Uterus (tissue), 4 donors: ENCODE data around the gene TLCD3B. TPM values are rescaled to one million over a fixed set of nuclear protein-coding genes. Genes with fewer than 3 reads are reported as not detected.

Experiments
- DNase-seq, 2 donors: peaks; one replicate each; pipeline ENCODE4 v3.0.0-alpha.2; 2019 to 2020
- H3K27ac ChIP-seq, 2 donors: fragments of 200-600 bp; sonication (generic); 1 replicate in 1 of 2; 2 replicates in 1 of 2; pipeline ENCODE4 v1.5.1; 2016 to 2018
- H3K27me3 ChIP-seq, 2 donors: fragments of 200-600 bp; sonication (generic); one replicate each; pipeline ENCODE4 v1.5.1; 2018 to 2019; ENCODE audit warnings: control low read depth in 1 of 2
- H3K36me3 ChIP-seq, 2 donors: fragments of 200-600 bp; sonication (generic); one replicate each; pipeline ENCODE4 v1.5.1; 2019; ENCODE audit warnings: control low read depth in 1 of 2
- H3K4me1 ChIP-seq, 2 donors: fragments of 200-600 bp; sonication (generic); one replicate each; pipeline ENCODE4 v1.5.1; 2018 to 2019; ENCODE audit warnings: control low read depth in 1 of 2
- H3K4me3 ChIP-seq, 2 donors: fragments of 200-600 bp; sonication (generic); 1 replicate in 1 of 2; 2 replicates in 1 of 2; pipeline ENCODE4 v1.5.1; 2018 to 2019; ENCODE audit warnings: mild to moderate bottlenecking in 1 of 2
- H3K9me3 ChIP-seq, 2 donors: fragments of 200-600 bp; sonication (generic); one replicate each; pipeline ENCODE4 v1.5.1; 2019; ENCODE audit warnings: control low read depth in 1 of 2
- POLR2A ChIP-seq, 2 donors: fragments of 450-650 bp; IDR thresholded peaks; one replicate each; pipeline ENCODE4 v1.6.1; 2016; ENCODE audit warnings: antibody characterized with exemption in 2 of 2, mild to moderate bottlenecking in 1 of 2, moderate library complexity in 1 of 2
- intact Hi-C: fragments of 100-400 bp; cut with DNase I; formaldehyde crosslinking; loops from one replicate; pipeline ENCODE4 v1.15.1; 2023; ENCODE audit warnings: low total_unique reads
- total RNA-seq, 4 donors: library from RNA; depleted of rRNA in 3 of 4; stranded (reverse); fragments of >200 nt in 3 of 4; gene quantifications; one replicate each; pipeline versions ENCODE4 v1.1.0 to v1.2.4, GENCODE V29; 2014 to 2023
- TF ChIP-seq, protein P1 (sequence below), 4 experiments: fragments of 200-600 bp in 2 of 4; fragments of 450-650 bp in 2 of 4; sonication (generic) in 2 of 4; IDR thresholded peaks; one replicate each; pipeline ENCODE4 v1.5.1; 2016 to 2019; ENCODE audit warnings: antibody characterized with exemption in 4 of 4, mild to moderate bottlenecking in 2 of 4, moderate library complexity in 1 of 4
- donor health status: DM: yes; HTN: yes; CAD: no.

The TLCD3B gene
- total RNA-seq, 4 donors from 2014 or later = 0.62 TPM; not detected in 3

DNA sequence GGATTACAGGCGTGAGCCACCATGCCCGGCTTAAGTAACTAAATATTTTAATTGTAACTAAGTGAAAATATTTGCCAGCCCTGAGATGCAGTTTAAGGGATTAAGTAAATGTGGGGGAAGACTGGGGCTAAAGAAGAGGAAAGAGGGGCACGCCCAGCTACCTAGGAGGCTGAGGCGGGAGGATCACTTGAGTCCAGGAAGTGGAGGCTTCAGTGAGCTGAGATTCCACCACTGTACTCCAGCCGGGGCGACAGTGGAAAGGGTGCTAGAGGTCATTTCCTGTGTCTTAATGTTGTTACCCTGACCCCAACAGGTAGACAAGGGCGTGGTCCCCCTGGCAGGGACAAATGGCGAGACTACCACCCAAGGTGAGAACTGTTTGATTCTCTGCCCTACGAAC lies 37.3 kb upstream of the TLCD3B start:
- intact Hi-C loops = no loop called here
- Histone ChIP-seq H3K9me3 (no peaks in the 10 kb centered on the region), H3K36me3 (no peaks in the 10 kb centered on the region), H3K4me1 (peaks cover 13 to 37% of the 10 kb centered on the region in 2 donors), H3K27ac (peak overlapping the region; percentile 9 to 43), H3K27me3 (no peaks in the 10 kb centered on the region), H3K4me3 (no peak overlapping the region)
- TF ChIP-seq, protein P1, sequence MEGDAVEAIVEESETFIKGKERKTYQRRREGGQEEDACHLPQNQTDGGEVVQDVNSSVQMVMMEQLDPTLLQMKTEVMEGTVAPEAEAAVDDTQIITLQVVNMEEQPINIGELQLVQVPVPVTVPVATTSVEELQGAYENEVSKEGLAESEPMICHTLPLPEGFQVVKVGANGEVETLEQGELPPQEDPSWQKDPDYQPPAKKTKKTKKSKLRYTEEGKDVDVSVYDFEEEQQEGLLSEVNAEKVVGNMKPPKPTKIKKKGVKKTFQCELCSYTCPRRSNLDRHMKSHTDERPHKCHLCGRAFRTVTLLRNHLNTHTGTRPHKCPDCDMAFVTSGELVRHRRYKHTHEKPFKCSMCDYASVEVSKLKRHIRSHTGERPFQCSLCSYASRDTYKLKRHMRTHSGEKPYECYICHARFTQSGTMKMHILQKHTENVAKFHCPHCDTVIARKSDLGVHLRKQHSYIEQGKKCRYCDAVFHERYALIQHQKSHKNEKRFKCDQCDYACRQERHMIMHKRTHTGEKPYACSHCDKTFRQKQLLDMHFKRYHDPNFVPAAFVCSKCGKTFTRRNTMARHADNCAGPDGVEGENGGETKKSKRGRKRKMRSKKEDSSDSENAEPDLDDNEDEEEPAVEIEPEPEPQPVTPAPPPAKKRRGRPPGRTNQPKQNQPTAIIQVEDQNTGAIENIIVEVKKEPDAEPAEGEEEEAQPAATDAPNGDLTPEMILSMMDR (IDR thresholded peaks at IDR 0.05) = no peak
- TF ChIP-seq POLR2A (IDR thresholded peaks at IDR 0.05) = no peak
- no peak for DNase-seq

DNA sequence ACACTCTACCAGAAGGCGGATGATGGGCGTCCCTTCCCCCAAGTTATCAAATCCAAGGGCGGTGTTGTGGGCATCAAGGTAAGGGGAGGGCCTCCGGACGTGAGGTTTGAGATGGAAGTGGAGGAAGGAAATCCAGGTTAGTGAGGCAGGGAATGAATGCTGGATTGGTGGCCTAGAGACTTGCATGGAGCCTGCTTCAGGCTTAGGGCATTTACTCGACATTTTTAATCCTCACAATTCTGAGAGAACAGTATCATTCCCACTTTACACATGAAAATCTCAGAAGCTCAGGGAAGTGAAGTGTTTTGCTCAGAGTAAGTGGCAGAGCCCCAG lies 36.5 kb upstream of the TLCD3B start:
- DNase-seq = no peak
- no peaks in the 10 kb centered on the region for H3K27me3 ChIP-seq
- intact Hi-C loops = no loop called here
- H3K4me3 ChIP-seq = peak overlapping the region in 1 of 2 donors; percentile 81
- H3K27ac ChIP-seq = peak overlapping the region; percentile 97 to 99
- TF ChIP-seq, protein P1 (IDR thresholded peaks at IDR 0.05) = no peak
- TF ChIP-seq POLR2A (IDR thresholded peaks at IDR 0.05) = no peak
- H3K9me3 ChIP-seq = no peaks in the 10 kb centered on the region
- H3K4me1 ChIP-seq = peaks cover 15 to 42% of the 10 kb centered on the region in 2 donors
- H3K36me3 ChIP-seq = no peaks in the 10 kb centered on the region

DNA sequence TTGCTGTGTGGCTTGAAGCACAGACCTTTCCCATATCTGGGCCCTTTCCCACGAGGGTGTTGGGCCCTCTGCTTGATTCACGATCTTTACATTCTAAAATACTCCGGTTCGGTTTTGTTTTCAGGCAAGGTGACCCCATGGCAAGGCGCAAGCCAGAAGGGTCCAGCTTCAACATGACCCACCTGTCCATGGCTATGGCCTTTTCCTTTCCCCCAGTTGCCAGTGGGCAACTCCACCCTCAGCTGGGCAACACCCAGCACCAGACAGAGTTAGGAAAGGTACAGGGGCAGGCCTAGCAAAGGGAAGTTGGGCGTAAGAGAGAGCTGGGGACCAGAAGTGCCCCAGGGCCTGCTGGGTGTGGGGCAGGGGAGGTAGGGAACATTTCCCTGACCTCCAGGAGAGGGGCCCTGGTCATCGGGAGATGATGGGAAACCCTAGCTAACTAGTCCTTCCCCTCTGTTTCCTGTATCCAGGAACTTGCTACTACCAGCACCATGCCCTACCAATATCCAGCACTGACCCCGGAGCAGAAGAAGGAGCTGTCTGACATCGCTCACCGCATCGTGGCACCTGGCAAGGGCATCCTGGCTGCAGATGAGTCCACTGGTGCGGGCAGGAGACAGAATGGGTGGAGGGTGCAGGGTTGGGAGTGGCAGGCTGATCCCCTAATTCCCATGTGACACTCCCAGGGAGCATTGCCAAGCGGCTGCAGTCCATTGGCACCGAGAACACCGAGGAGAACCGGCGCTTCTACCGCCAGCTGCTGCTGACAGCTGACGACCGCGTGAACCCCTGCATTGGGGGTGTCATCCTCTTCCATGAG lies 35.9 kb upstream of the TLCD3B start:
- intact Hi-C loops = no loop called here
- Histone ChIP-seq H3K27me3 (no peaks in the 10 kb centered on the region), H3K36me3 (no peaks in the 10 kb centered on the region), H3K4me3 (peak overlapping the region; percentile 81 to 100), H3K9me3 (no peaks in the 10 kb centered on the region), H3K27ac (peak overlapping the region; percentile 97 to 99), H3K4me1 (peaks cover 15 to 42% of the 10 kb centered on the region in 2 donors)
- peak in 1 of 2 donors; percentile 35 for DNase-seq
- TF ChIP-seq, protein P1 (IDR thresholded peaks at IDR 0.05) = no peak
- TF ChIP-seq POLR2A (IDR thresholded peaks at IDR 0.05) = no peak

DNA sequence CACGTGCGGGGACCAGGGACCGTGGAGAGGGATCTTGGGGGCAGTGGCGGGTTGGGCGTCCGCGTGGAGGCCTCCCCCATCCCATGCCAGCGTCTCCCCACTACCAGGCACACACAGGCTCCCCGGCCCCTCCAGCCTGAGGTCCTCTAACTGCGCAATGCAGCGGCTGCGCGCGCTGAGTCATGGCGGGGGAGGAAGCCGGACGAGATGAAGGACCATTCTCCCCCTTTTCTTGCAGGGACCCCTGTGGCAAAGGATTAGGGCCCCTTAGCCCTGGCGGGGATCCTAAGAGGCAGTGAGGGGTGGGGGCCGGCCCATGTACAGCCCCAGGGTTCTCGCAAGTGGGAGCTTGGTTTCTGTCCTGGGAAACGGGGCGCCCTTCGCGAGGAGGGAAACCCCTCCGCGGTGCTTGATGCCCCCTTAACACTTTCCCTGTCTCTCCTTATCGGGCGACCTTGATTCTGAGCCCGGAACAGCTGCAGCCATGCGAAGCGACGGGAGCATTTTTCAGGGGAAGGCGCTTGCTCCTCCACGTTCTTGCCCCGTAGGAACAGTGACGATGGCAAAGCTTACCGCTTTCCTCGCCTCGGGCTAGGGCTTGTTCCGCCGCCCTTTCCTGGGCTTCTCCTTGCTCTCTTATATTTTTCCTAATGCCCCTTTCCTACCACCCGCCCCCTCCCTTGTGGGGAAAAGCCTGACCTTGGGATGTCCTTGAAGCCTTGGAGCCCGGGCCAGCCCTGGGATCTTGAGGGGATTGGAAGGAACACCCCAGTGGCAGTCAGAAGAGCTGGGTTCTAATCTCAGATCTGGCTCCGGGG lies 35.1 kb upstream of the TLCD3B start:
- TF ChIP-seq, protein P1 (IDR thresholded peaks at IDR 0.05) = peak in 1 of 4 experiments; percentile 0
- TF ChIP-seq POLR2A (IDR thresholded peaks at IDR 0.05) = no peak
- peaks cover 15 to 42% of the 10 kb centered on the region in 2 donors for H3K4me1 ChIP-seq
- intact Hi-C loops = no loop called here

More for the DNA sequence above, 35.1 kb upstream of the TLCD3B start:
- peak in 1 of 2 donors; percentile 73 for DNase-seq
- no peaks in the 10 kb centered on the region for H3K9me3 ChIP-seq
- H3K4me3 ChIP-seq = peak overlapping the region; percentile 81 to 100
- no peaks in the 10 kb centered on the region for H3K36me3 ChIP-seq
- H3K27me3 ChIP-seq = no peaks in the 10 kb centered on the region
- peak overlapping the region; percentile 97 to 99 for H3K27ac ChIP-seq
